KOPT-K1 (cell line): ENCODE data around the gene MGA.

ENCODE experiments used
- H3K27ac ChIP-seq: fragments of 200-600 bp; sonication (generic); 2 replicates; pipeline ENCODE4 v1.5.1; 2016; ENCODE audit warnings: antibody characterized with exemption, mild to moderate bottlenecking, low read depth, low read length; ENCODE audit not compliant: poor library complexity, severe bottlenecking
- H3K36me3 ChIP-seq: fragments of 200-600 bp; sonication (generic); 2 replicates; pipeline ENCODE4 v1.5.1; 2017; ENCODE audit warnings: antibody characterized with exemption, mild to moderate bottlenecking, low read length, moderate library complexity; ENCODE audit not compliant: insufficient read depth
- H3K9me3 ChIP-seq: fragments of 200-600 bp; sonication (generic); 2 replicates; pipeline ENCODE4 v1.5.1; 2017; ENCODE audit warnings: antibody characterized with exemption, low read length, mild to moderate bottlenecking; ENCODE audit not compliant: insufficient read depth, poor library complexity, severe bottlenecking

MGA gene

GRCh38 chr15:41660235-41661077 is at the start of gene MGA:
MGA (plus strand) TSS chr15:41660405.
- H3K36me3 ChIP-seq, result no peaks in the 10 kb centered on the region
- no peaks in the 10 kb centered on the region for H3K9me3 ChIP-seq
- H3K27ac ChIP-seq, result peak within 1 kb of the TSS; percentile 90

DNA sequence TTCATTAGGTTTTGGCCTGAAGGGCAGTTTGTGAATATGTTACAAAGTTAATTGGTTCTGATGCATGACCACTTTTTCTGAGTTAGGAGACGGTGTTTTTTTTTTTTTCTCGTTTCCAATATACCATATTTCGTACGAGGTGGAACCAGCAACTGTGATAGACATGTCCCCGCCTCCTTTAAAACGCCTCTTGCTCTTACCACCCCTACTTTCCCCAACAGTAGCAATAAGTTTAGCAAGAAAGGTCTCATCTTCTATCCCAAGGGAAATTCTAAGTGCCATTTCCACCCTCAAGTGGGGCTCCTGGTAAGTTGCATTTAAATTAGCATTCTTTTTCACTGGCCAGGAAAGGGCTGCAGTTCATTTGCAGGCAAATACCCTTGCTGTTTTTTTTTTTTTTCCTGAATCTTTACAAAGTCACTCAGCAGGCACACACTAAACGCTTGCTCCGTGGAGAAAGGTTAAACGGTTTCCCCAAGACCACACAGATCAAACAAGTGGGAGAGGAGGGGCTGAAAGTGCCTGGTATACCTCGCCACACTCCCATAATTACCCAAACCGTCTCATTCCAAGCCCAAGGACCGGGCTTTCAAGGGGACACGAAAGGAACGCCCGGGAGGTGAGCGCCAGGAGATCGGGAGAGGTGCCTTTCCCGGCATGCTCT is 39.5 kb upstream of the MGA start:
- H3K9me3 ChIP-seq, result no peaks in the 10 kb centered on the region
- peak overlapping the region; percentile 68 for H3K27ac ChIP-seq
- no peaks in the 10 kb centered on the region for H3K36me3 ChIP-seq

GRCh38 chr15:41621200-41622193 is 38.7 kb upstream of the MGA start:
- Histone ChIP-seq H3K27ac (peak overlapping the region; percentile 68), H3K9me3 (no peaks in the 10 kb centered on the region)

DNA sequence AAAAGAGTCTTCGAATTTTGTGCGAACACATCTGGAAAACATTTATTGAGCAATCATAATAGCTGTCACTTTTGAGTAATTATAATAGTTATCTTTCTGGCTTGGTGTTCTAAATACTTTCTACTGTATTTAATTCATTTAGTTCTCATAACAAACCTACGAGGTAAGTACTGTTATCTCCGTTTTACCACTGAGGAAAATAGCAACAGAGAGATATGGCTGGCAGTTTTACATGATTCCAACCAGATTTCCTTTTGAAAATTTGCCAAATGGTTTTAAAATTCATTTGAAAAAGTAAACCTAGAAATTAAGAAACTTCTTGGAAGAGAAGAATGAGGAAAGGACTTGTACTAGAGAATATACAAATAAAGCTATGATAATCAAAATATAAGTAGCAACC is 37.3 kb upstream of the MGA start:
- Histone ChIP-seq H3K9me3 (no peaks in the 10 kb centered on the region), H3K36me3 (no peaks in the 10 kb centered on the region), H3K27ac (no peak overlapping the region)

More at GRCh38 chr15:41621200-41622193, 38.7 kb upstream of the MGA start:
- no peaks in the 10 kb centered on the region for H3K36me3 ChIP-seq

GRCh38 chr15:41627203-41627602 is 33.0 kb upstream of the MGA start:
- H3K36me3 ChIP-seq, result no peaks in the 10 kb centered on the region
- no peak overlapping the region for H3K27ac ChIP-seq
- no peaks in the 10 kb centered on the region for H3K9me3 ChIP-seq

DNA sequence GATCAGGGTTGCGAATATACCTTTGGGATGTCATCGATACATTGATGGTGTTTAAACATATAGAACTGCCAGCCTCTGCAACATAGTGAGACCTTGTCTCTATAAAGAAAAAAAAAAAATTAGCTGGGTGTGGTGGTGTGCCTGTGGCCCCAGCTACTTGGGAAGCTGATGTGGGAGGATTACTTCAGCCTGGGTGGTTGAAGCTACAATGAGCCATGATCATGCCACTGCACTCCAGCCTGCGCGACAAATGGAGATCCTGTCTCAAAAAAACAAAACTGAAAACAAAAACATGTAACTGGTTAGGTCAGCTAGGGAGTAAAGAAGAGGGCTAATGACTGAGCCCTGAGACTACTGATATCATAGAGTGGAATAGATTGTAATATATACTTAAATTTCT is 30.7 kb upstream of the MGA start:
- H3K36me3 ChIP-seq, result no peaks in the 10 kb centered on the region
- H3K9me3 ChIP-seq, result no peaks in the 10 kb centered on the region
- no peak overlapping the region for H3K27ac ChIP-seq

GRCh38 chr15:41629883-41630282 is 30.3 kb upstream of the MGA start:
- Histone ChIP-seq H3K9me3 (no peaks in the 10 kb centered on the region), H3K36me3 (no peaks in the 10 kb centered on the region), H3K27ac (no peak overlapping the region)

- H3K27ac ChIP-seq, result no peak overlapping the region
- H3K36me3 ChIP-seq, result no peaks in the 10 kb centered on the region
- H3K9me3 ChIP-seq, result no peaks in the 10 kb centered on the region
These were observed 29.5 kb upstream of the MGA start for GRCh38 chr15:41630616-41631217.

DNA sequence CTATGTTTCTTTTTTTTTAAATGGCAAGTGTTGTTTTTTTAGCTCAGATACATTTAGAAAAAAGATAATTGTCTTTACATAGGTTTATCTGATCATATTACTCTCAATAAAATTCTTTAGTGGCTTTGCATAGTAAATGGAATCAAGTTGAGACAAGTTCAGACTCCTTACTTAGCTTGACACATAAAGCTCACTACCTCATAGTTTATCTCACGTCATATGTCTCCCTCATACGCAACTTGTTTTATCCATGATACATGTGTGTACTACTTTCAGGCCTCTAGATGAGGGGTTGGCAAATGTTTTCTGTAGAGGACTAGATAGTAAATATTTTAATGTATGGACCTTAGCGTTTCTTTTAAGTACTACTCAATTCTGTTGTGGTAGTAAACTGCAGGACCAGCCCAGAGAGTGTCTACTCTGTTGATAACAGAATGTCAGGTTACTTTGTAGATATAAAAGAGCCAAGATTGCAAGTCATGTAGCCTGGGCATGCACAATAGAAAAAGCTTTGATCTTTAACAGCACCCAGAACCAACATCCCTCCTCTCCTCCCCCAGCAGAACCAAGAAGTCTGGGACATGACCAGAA is 28.2 kb upstream of the MGA start:
- Histone ChIP-seq H3K9me3 (no peaks in the 10 kb centered on the region), H3K36me3 (no peaks in the 10 kb centered on the region), H3K27ac (no peak overlapping the region)

GRCh38 chr15:41633609-41634008 is 26.6 kb upstream of the MGA start:
- no peaks in the 10 kb centered on the region for H3K9me3 ChIP-seq
- no peaks in the 10 kb centered on the region for H3K36me3 ChIP-seq
- H3K27ac ChIP-seq, result no peak overlapping the region

DNA sequence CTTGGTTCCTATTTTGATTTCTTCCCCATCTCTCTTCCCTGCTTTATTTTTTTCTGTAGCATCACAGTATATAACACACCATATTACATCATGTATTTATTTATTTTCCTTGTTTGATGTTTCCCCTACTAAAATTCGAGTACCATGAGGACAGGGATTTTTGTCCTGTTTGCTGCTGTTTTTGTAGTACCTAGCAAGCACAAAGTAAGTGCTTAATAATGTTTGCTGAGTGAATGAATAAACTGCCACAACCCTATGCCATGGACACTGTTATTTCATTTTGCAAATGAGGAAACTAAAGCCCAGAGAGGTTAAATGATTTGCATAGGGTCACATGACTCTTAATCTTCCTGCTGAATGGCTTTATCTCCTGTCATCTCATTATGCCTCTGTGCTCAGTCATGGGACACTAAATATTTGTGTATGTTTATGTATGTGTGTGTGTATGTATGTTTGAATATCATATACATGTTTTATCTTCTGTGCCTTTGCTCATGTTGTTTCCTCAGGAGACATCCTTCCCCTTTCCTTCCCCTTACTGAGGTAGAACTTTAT is 26.1 kb upstream of the MGA start:
- Histone ChIP-seq H3K27ac (no peak overlapping the region), H3K9me3 (no peaks in the 10 kb centered on the region), H3K36me3 (no peaks in the 10 kb centered on the region)

DNA sequence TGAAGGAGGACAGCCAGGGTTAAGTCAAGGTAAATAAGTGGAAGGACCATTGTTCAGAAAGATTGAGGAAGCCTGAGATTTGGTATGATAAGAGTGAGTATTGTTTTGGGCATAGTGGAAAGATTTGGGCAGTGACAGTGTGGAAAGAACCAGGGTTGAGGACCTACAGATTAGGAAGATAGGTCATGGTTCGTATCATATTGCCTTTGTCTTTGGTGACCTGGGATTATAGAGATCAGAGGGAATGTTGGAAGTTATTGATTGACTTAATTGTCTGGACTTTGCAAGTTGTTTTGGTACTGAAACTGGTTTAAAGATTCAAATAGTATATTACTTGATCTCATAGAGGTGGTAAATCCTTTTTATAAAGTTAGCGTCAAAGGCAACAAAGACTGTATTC is 23.1 kb upstream of the MGA start:
- no peaks in the 10 kb centered on the region for H3K9me3 ChIP-seq
- H3K36me3 ChIP-seq, result no peaks in the 10 kb centered on the region
- no peak overlapping the region for H3K27ac ChIP-seq

- no peaks in the 10 kb centered on the region for H3K9me3 ChIP-seq
- no peak overlapping the region for H3K27ac ChIP-seq
- H3K36me3 ChIP-seq, result no peaks in the 10 kb centered on the region
These were observed 19.2 kb upstream of the MGA start for GRCh38 chr15:41640985-41641384.

GRCh38 chr15:41647262-41647661 is 12.9 kb upstream of the MGA start:
- Histone ChIP-seq H3K36me3 (no peaks in the 10 kb centered on the region), H3K27ac (no peak overlapping the region)

More at GRCh38 chr15:41647262-41647661, 12.9 kb upstream of the MGA start:
- no peaks in the 10 kb centered on the region for H3K9me3 ChIP-seq
